DMS114 treated with DMSO at 0.1 percent for 48 hours (cell line): ENCODE results near the gene ALG14.
"Not testable (repeated sequence)": the region's sequence is repeated elsewhere in the genome, so short reads cannot be mapped to it uniquely, and the experiment has no call there.

Source experiments
- DNase-seq: peaks from one replicate; lab custom pipeline; 2025; ENCODE audit not compliant: unreplicated experiment; lab: John Stamatoyannopoulos, UW

The ALG14 gene

DNA sequence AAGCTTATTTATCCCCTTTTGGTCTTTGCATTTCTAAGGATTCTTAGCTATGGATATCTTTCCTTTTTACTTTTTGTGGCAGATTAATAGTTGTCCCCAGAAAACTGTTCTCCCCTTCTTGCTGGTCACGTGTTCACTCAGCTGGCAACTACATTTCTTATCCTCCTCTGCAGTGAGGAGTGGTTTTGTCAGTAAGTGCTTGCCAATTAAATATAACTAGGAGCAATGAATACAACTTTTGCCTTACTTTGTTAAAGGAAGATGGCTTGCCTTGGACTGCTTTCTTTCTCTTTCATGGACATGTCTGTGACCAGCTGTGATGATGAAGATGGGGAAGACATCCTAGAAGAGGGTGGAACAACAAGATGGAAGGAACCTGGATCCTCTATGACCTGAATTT, 15.6 kb upstream of the ALG14 start:
- no peak for DNase-seq

DNA sequence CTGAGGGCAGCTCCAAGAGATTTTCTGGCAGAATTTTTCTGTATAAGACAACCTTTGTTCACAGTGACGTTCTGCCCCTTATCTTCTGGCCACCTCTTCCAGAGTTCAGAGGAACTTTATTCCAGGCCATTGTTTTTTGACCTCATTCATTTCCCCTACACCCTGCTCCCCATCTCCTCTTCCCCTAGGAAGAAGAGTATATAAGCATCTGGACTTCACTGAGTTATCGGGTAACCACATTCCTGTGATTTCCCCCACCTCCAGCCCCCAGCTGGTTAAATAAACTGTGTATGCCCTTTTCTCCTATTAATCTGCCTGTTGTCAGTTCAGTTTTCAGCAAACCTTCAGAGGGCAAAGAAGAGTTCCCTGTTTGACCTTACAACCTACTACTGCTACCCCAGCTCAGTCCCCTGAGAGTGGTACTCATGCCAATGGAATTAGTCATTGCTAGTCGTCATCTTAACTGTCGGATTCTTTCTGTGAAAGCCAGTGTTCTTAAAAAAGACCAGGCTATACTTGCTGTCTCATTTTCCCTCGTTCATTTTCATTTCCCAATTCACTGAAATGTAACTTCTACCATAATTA, 14.3 kb upstream of the ALG14 start:
- DNase-seq: no peak

DNA sequence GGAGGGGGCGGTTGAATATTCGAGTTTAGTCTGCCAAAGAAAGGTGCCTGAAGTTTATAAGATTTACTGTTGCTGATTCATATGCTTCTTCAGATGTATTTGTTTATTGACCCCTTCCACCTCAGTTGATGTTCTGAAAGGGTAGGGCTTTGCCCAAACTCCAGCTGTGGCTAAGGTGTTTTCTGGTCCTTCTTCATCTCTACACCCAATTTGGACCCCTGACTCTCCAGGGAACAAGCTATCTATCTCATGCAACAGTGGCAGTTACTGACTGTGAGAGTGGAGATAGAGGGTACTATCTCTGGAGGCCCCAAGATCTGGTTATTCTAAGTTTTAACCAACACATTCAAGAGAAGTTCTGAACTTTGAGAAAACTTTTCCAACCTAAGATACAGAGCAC, 12.6 kb upstream of the ALG14 start:
- no peak for DNase-seq

DNA sequence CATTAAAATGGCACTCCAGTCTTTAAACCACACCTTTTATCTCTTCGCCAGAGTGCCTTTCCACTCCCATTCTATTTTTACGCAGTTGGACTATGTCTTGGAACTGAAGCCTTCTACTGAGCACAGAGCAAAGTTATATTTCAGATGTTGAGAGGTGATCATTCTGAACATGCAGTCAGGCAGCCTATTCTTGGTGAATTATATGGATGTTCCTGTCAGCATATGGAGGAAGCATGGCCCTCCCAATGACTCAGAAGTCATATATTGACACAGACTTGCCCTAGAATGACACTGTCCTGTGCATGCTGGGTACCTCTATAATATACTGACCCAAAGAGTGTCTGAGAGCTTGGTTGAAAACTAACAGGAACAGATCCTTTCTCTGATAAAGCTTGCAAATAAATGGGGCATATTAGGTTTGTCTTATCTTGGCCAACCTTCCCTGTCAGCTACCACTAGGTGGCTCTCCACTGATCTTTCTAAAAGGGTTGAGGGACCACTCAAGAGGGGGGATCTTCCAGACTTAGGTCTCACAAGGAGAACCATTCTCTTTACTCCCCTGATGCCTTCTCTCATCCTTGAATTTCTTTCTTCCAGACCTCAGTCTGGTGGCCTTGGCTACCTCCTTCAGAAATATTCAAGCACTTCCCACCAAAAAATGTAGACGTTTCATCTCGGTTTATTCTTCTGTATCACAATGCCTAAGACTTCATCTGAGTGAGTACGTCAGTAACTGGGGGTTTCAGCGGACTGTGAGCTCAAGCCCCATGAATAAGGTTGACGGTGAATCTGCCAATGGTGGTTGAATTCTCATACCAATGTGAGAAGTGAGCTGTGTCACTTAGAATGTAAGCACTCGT, 11.8 kb upstream of the ALG14 start:
- peak; percentile 14 for DNase-seq

DNA sequence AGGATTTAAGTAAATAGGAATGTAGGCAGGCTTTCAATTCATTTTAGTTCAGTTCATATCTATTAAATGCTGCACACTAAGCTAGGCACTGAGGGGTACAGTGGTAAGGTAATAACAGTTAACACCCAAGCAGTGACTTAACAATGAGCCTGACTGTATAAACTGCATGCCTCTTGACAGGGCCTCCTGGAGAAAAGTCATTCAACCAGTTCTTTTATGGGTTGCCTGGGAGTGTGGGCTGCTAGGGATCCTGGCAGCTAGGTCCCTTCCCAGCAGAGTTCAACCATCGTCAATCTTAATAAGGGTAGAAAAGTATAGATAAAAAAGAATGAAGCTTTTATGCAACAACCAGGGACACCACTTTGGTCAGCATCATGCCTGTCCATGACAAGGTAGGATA, 8.1 kb upstream of the ALG14 start:
- no peak for DNase-seq

DNA sequence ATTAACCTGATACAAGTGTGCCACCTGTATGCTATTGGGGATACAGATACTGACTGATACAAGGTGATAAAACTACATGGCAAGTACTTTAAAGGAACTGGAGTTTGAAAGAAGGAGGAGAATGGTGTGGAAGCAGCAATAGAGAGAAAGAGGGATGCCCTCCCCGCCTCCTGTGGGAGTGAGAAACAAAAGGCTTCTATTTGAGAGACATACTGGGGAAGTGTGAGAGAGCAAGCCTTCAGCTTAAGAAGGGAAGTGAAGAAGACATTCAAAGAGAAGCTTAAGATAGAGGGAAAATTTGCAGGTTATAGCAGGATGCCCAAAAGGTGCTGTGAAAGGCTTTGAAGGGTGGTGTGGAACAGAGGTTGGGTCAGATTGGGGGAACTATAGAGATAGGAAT, 7.7 kb upstream of the ALG14 start:
- no peak for DNase-seq

DNA sequence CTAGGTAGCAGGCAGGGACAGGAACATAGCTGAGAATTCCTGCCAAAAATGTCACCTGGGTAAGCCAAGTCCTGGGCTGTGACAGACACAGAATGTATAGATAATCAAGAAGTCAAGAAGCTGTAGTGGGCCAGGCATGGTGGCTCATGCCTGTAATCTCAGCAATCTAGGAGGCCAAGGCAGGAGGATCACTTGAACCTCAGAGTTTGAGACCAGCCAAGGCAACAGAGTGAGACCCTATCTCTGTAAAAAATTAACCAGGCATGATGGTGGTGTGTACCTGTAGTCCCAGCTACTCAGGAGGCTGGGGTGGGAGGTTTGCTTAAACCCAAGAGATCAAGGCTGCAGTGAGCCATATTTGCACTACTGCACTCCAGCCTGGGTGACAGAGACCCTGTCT, 3.3 kb upstream of the ALG14 start:
- no peak for DNase-seq

DNA sequence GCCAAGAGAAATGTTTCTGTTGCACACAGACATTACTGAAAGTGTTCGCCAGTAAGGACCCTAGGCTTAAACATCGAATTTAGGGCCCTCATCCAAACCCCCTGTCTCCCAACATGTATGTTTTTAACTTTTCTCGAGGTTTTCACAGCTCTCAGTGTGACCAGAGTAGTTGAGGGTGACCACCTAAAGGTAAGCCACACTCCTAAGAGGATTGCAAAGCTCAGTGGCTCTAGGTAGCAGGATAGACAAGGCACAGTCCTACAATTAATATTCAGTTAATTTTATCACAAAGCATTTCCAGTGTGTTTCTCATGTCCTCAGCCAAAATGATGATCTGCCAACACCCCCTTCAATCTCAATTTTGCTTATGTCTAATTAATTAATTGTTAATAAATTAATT, 695 bp upstream of the ALG14 start:
- DNase-seq: no peak

DNA sequence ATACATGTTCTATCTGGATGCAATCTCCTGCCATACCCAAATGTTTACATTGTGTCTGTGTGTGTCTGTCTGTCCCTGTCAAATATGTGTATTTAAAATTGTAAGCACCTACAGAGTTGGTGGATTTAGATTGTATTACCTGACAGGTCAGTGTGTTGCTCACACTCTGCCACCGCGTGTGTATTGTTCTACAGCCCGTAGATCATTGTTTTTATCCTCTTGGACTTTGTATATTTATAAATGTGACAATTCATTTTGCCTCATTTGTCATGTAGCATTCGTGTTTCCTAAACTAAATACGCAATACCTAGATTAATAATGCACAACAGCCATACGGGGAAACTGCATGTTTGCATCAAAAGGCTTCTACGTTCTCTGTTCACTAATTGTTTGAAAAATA, 634 bp downstream of the ALG14 start:
- DNase-seq: no peak

DNA sequence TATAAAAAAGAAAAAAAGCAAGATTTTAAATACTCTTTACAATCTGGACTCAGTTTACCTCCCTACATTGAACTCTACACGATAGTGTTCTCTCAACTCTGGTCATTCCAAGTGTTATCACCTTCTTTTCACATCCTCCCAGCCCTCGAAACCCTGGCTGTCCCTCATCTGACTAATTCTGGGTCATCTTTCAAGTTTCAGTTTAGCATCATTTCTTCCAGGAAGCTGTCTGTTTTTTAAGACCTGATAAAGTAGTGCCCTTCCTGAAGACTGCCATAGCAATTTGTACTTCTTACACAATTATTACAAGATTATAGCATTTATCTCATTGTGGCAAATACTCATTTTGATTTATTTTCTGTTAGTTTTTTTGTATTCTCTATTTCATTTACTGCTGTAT, 1.2 kb downstream of the ALG14 start:
- DNase-seq: no peak

DNA sequence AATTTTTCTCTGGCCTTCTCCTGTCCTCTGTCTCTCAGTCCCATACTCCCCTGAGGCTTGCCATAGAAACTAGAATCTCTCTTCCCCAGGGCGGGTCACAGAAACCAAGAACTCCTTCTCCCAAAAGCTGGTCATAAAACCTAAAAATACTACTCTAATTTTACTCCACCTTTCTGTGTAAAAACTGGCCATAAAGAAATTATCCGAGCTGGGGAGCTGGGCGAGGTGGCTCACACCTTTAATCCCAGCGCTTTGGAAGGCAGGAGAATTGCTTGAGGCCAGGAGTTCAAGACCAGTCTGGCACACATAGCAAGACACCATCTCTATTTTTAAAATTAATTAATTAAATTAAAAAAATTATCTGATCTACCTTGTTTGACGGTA, 3.0 kb downstream of the ALG14 start:
- DNase-seq: no peak

DNA sequence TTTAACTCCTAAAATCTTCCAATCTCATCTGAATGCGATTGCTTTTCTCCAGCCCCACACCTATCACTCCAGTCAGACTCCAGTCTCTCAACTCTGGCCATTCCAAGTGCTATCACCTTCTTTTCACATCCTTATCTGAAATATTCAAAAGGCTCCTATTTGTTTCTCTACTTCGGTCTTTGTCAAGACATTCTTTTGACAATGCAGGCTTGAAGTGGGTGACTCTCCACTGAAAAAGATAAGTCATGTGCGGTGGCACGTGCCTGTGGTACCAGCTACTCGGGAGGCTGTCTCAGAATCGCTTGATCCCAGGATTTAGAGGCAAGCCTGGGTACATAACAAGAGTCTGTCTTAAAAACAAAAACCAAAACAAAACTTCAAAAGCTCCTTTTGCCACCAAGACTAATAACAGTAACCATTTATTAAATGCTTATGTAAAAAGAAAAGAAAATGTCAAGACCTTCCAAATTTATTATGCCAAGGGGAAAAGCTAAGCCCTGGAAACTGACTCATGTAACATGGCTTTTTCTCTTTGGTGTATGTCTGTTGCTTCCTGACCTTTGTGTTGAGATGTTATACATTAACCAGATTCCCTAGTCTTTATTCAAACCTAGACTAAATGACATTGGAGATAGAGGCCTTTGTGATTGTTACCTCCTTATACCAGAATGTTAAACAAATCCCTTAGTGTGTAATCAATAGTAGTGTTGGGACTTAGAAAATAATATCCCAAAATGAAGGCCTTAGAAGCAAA, 3.6 kb downstream of the ALG14 start:
- DNase-seq: no peak

DNA sequence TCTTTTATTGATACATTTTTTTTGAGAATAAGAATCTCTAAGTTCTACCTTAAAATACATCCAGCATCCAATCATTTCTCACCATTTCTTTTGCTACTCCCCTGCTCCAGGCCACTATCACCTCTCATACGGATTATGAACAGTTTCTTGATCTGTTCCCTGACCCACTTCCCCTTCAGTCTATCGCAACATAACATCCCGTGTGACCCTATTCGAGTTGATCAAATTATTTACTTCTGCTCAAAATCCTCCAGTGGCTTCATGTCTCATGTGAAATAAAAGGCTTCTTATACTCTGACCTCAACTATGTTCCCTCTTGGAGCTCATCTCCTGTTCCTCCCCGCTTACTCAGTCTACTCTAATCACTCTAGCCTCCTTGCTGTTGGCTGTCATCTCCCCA, 5.2 kb downstream of the ALG14 start:
- no peak for DNase-seq

DNA sequence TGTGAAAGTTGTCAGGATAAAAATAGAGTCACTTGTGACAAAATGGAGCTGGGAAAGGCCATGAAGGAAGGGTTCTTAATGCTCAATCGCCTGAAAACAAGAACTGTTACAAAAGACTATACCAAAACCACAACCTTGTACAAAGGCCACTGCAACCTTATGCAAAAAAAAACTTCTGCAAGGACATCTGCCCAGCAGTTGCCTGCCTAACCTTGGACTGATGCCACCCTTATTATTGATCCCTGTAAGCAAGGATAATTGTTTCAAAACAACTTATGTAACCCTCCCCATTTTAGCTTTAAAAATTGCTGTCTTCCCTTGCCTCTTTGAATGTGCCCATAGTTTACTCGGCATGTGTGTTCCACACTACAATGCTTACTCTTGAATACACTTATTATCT, 5.7 kb downstream of the ALG14 start:
- DNase-seq: no peak

DNA sequence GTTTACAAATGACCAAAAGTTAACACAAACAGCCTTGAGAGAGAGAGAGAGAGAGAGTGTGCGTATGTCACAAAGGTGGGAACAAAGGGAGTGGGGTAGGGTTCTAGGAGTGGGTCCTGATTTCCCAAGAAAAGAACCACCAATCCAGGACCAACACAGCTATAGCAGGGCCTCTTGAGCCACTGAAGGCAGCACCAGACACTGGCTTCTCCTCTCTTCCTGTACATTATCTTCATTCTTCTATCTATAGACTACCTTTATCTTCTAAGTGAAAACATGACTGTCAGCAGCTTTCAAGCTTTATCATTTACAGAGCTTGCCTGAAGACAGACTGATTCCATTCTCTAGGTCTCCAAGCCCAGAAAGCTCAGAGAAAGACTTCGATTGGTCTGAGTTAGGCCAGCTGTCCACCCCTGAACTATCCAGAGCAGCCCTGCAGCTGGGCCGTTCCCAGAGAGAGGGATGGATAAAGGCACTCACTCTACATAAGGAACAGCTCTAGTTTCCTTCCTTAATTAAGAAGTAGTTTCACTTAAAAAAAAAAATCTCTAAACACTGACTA, 11.2 kb downstream of the ALG14 start:
- DNase-seq: no peak

DNA sequence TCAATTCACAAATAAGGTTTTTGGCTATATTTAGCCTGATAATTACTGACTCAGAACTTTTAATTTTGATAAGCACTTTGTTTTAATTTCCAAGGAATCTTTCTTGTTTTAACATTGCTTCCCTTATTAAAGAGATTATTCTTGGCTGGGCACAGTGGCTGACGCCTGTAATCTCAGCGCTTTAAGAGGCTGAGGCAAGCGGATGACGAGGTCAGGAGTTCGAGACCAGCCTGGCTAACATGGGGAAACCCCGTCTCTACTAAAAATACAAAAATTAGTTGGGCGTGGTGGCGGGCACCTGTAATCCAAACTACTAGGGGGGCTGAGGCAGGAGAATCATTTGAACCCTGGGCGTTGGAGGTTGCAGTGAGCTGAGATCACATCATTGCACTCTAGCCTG, 13.8 kb downstream of the ALG14 start:
- no peak for DNase-seq

DNA sequence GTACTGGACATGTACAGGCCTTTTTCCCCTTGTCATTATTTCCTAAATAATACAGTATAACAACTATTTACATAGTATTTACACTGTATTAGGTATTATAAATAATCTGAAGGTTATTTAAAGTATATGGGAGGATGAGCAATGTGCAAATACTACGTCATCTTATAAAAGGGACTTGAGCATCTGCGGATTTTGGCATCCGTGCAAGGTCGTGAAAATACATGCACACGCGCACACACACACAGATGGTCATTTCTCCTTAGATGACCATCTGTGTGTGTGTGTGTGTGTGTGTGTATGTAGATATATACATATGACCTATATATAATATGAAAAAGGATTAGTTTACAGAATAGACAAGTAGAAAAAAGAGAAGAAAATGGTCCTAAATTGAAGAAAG, 15.4 kb downstream of the ALG14 start:
- DNase-seq: no peak

DNA sequence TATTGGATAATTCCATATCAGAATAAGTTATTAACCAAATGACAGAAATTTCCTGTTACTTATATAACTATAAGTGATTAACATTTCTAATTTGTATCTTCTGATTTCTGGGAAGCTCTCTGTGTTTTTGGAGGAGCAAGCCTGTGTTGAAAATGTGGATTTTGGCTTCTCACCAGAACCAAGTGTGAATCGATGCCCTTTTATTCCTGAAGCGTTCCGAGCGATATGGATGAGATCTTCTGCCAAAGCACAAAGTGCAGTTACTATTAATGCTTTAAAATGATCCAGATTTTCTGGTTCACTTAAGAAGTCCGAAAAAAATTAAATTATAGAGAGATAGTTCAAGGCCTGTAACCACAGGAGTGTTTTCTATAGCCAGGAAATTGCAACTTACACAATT, 22.8 kb downstream of the ALG14 start:
- DNase-seq: no peak

DNA sequence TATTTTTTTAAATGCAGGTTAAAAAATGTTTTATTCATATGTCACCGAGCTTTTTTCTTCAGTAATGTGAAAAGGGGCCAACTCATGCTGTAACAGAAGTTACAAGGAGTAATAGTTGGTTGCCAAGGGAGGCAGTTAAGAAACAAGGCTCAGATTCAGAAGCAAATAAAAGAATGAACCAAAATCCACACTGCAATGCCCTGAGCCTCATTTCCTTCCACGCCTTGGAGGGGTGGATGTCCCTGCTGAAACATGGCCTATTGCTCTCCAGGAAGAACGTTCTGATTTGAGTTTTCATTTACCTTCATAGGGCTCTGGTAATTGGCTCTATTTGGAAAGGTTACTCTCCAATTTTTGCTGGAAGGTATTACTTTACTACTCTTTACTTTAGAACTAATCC, 24.4 kb downstream of the ALG14 start:
- DNase-seq: no peak

DNA sequence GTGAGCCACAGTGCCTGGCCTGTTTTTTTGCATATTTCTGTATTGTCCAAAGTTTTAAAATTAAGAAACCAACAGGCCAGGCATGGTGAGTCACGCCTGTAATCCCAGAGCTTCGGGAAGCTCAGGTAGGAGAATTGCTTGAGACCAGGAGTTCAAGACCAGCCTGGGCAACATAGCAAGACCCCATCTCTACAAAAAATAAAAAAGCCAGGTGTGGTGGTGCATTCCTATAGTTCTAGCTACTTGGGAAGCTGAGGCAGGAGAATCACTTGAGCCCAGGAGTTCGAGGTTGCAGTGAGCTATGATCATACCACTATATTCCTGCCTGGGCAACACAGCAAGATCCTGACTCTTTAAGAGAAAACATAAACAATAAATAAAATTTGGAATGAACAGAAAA, 25.1 kb downstream of the ALG14 start:
- DNase-seq: not testable (repeated sequence)

DNA sequence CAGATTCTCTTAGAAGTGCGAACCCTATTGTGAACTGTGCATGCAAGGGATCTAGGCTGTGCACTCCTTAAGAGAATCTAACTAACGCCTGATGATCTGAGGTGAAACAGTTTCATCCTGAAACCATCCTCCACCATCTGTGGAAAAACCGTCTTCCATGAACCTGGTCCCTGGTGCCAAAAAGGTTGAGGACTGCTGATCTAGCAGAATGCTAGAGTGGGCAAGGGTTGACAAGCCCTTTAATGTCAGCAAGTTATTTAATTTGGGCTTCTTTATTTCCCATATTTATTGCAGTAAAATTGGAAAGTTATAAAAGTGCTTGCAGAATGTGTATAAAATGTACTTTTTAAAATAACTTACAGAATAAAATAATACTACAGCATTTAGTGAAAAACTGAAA, 26.4 kb downstream of the ALG14 start:
- DNase-seq: no peak
